SK-N-SH (cell line): Measurements from ENCODE around the gene CLDN14.
"Not testable (repeated sequence)": the region's sequence is repeated elsewhere in the genome, so short reads cannot be mapped to it uniquely, and the experiment has no call there.

Source experiments
- CTCF ChIP-seq: fragments of 200-600 bp; sonication (generic); IDR thresholded peaks from 2 replicates; pipeline ENCODE4 v1.6.1; 2017; ENCODE audit warnings: antibody characterized with exemption, mild to moderate bottlenecking, moderate library complexity
- EP300 ChIP-seq, 2 experiments: IDR thresholded peaks; 2 replicates each; pipeline versions ENCODE4 v1.4.0 to v1.6.1; 2012; ENCODE audit warnings: borderline replicate concordance in 1 of 2, low read depth in 1 of 2, low read length in 1 of 2
- TAF1 ChIP-seq: IDR thresholded peaks from 2 replicates; pipeline ENCODE4 v1.6.1; 2012; ENCODE audit warnings: low read depth, mild to moderate bottlenecking, low read length, moderate library complexity, borderline replicate concordance
- TCF12 ChIP-seq: IDR thresholded peaks from 2 replicates; pipeline ENCODE4 v1.4.0; 2012
- USF1 ChIP-seq: IDR thresholded peaks from 2 replicates; pipeline ENCODE4 v1.4.0; 2012; ENCODE audit warnings: low read depth, borderline replicate concordance

DNA sequence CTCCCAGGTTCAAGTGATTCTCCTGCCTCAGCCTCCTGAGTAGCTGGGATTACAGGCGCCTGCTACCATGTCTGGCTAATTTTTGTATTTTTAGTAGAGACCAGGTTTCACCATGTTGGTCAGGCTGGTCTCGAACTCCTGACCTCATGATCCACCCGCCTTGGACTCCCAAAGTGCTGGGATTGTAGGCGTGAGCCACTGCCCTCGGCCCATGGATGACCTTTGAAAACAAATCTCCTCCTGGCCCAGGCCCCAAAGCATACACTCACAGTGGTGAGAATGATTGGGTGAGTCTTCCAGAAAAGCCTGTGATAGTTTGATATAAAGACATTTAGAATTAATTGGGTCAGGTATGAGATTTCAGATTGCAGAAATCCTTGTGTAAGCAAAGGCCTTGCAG lies 3.4 kb downstream of the CLDN14 start:
- TF ChIP-seq CTCF; EP300 (IDR thresholded peaks at IDR 0.05; ENCODE audit: borderline replicate concordance in 1 of 2, low read depth in 1 of 2, low read length in 1 of 2); TCF12; USF1; TAF1: not testable (repeated sequence)
